ENCODE data around the gene PLXDC2. TPM values are rescaled to one million over a fixed set of nuclear protein-coding genes. Genes with fewer than 3 reads are reported as not detected.

The PLXDC2 gene
- total RNA-seq, 2 donors from 2014 or later: not detected

DNA sequence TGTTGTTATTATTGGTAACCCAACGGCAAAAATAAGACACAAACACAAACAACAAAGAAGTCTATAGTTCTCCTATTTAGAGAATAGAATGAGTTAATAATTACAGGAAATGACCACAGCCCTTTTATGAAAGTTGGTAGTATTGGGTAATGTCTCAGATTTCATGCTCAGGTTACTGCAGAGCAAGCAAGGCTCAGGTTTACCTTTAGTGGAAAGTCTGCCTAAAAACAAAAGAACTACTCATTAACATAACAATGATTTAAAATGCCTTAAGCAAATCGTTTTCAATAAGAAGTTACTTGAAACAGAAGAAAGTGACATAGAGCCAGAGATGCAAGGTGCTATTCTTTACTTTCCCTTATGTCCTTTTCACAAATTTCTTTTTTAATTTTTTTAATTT lies 441.2 kb downstream of the PLXDC2 start:
- H3K4me1 Mint-ChIP-seq: no peaks in the 10 kb centered on the region
- no peak for ATAC-seq (replicated peaks)
- no peaks in the 10 kb centered on the region for H3K36me3 Mint-ChIP-seq (ENCODE audit: low read depth)
- no peak overlapping the region for H3K4me3 Mint-ChIP-seq
- H3K27ac Mint-ChIP-seq: no peak overlapping the region
- H3K9me3 Mint-ChIP-seq: peaks cover 11% of the 10 kb centered on the region
- no peaks in the 10 kb centered on the region for H3K27me3 Mint-ChIP-seq

DNA sequence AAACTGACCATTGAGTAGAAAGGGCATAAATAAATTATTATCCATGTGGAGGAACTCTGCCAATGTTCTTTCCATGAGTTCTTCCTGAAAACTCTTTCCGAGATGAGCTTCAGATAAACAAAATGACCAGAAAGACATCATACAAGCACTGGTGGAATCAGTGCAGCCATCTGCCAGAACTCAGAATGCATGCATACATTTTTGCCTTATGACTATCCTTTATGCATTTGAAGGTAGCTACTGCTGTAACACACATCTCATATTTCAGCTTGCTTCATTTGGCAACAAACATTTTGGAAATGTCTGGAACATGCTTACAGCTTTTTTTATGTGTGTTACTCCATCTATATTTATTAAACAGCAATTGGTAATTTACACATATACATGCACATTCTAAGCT lies 448.9 kb downstream of the PLXDC2 start:
- Mint-ChIP-seq H3K27me3 (no peaks in the 10 kb centered on the region), H3K4me1 (no peaks in the 10 kb centered on the region), H3K4me3 (no peak overlapping the region), H3K36me3 (ENCODE audit: low read depth) (no peaks in the 10 kb centered on the region), H3K9me3 (peaks cover 32% of the 10 kb centered on the region), H3K27ac (no peak overlapping the region)
- ATAC-seq (replicated peaks): no peak

DNA sequence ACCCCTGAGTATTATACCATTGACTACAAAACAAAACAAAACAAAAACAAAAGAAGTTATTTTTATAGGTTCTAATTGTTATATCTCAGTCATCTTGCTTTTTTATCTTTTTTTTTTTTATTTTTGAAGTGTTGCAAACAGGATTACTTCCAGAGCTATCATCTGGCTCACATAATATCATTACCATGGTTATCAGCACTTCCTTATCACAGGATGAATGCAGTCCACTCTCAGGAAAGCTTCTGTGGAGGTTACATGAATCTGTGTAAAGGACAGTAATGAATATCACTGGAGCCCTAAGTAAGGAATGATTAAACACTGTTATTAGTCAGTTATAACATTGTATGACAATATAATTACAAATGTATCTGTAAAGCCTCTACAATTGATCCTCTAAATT lies 451.5 kb downstream of the PLXDC2 start:
- H3K27ac Mint-ChIP-seq: no peak overlapping the region
- H3K27me3 Mint-ChIP-seq: no peaks in the 10 kb centered on the region
- H3K36me3 Mint-ChIP-seq (ENCODE audit: low read depth): no peaks in the 10 kb centered on the region
- no peak overlapping the region for H3K4me3 Mint-ChIP-seq
- peaks cover 26% of the 10 kb centered on the region for H3K9me3 Mint-ChIP-seq
- H3K4me1 Mint-ChIP-seq: no peaks in the 10 kb centered on the region
- no peak for ATAC-seq (replicated peaks)

DNA sequence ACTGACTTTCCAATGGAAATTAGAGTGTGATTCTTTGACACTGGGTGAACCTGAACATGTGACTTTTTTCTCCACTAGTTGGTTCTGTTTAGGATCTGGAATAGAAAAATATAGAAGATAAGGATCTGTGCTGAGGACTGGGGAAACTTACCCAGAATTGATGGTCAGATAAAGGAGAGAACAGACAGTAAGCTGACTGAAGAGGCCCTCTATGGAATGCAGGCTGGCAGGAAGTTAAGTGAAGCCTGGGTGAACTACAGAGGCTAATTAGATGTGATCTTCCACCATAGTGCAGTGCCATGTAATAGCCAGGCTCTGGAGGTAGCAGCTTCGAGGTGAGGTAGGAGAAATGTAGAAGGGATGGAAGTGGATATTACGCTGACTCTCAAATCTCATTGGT lies 455.3 kb downstream of the PLXDC2 start:
- Mint-ChIP-seq H3K4me1 (no peaks in the 10 kb centered on the region), H3K36me3 (ENCODE audit: low read depth) (no peaks in the 10 kb centered on the region), H3K27ac (no peak overlapping the region), H3K9me3 (peaks cover 16% of the 10 kb centered on the region), H3K4me3 (no peak overlapping the region), H3K27me3 (no peaks in the 10 kb centered on the region)
- ATAC-seq (replicated peaks): no peak

DNA sequence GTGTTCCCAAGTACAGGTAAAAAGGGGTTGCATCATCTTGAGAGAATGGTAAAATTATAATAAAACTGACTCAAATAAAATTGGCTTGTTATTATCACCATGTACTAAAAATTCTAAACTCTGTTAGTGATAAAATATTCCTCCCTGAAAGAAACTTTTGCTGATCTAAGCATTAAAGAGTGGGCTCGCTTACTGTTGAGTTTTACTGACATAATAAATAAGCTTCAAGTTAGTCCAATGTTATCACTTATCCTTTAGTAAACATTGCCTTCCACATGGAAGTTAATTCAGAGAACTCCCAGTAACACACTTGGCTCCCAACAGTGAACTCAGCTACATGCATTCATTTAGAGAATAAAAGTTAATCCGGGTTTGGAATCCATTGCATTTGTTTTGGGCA lies 456.4 kb downstream of the PLXDC2 start:
- no peak for ATAC-seq (replicated peaks)
- Mint-ChIP-seq H3K4me3 (no peak overlapping the region), H3K27ac (no peak overlapping the region), H3K9me3 (peaks cover 16% of the 10 kb centered on the region), H3K4me1 (no peaks in the 10 kb centered on the region), H3K27me3 (no peaks in the 10 kb centered on the region), H3K36me3 (ENCODE audit: low read depth) (no peaks in the 10 kb centered on the region)

DNA sequence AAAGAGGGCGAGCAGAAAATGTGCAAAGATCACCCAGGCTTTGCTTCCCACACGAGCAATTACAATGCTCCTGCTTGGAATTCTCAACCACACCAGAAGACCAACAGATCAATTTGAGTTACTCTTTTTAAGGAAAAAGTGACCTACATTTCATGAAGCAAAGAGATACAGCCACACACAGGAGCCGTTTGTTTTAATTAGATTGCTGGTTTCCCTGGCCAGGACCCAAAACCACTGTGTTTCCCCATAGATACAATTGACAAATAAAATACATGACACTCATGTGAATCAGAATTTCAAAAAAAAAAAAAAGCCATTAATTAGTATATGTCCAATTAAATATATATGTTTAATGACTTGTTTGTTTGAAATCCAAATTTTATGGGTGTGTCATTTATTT lies 458.3 kb downstream of the PLXDC2 start:
- no peak overlapping the region for H3K4me3 Mint-ChIP-seq
- no peaks in the 10 kb centered on the region for H3K36me3 Mint-ChIP-seq (ENCODE audit: low read depth)
- H3K27ac Mint-ChIP-seq: no peak overlapping the region
- no peak for ATAC-seq (replicated peaks)
- no peaks in the 10 kb centered on the region for H3K4me1 Mint-ChIP-seq
- H3K27me3 Mint-ChIP-seq: no peaks in the 10 kb centered on the region
- H3K9me3 Mint-ChIP-seq: peaks cover 19% of the 10 kb centered on the region

DNA sequence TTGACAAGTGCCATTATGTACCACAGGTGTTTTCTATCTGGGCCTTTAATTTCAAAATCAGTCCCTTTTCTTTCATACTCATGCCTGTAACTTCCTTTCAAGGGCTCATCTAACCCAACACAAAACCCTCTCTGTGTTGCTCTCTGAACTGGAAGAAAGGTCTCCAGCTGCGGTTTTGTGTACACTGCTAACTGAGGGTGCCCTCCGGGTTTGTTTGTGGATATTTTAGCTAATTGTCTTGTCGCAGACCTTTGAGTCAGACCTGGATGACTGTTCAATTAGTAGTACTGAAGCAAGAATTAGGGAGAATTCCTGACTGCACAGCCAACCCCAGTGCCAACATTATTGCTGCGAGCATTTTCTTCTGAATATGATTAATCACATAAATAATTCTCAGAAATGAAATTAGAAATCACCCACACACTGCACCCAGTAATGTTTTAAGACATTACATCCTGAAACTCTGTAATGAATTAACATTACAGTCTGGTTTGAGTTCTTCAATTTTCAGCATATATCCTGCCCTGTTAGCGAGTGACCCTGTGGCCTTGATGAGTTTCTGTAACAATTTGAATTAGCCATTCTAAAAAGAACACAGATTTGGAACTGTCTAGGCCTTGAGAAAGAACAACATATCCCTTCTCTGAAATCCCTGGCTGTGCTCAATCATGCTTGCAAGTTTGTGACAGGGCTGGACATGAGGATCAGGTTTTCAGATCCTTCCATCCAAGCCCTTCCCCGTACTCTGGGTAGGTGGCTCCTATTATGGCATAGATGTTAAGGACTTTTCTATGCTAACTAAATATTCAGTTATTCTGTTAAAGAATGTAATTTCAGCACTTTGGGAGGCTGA lies 460.1 kb downstream of the PLXDC2 start:
- no peaks in the 10 kb centered on the region for H3K4me1 Mint-ChIP-seq
- no peak overlapping the region for H3K27ac Mint-ChIP-seq
- no peaks in the 10 kb centered on the region for H3K36me3 Mint-ChIP-seq (ENCODE audit: low read depth)
- H3K27me3 Mint-ChIP-seq: no peaks in the 10 kb centered on the region
- peaks cover 11% of the 10 kb centered on the region for H3K9me3 Mint-ChIP-seq
- no peak for ATAC-seq (replicated peaks)
- H3K4me3 Mint-ChIP-seq: no peak overlapping the region

DNA sequence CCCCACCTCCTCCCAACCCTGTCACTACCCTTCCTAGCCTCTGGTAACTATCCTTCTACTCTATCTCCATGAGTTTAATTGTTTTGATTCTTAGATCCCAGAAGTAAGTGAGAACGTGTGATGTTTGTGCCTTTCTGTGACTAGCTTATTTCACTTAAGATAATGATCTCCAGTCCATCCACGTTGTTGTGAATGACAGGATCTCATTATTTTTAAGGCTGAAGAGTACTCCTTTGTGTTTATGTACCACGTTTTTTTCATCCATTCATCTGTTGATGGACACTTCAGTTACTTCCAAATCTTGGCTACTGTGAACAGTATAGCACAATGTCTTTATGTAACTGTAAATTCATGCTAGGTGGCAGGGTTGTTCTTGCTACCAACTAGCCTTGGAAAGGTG lies 461.6 kb downstream of the PLXDC2 start:
- peaks cover 8% of the 10 kb centered on the region for H3K9me3 Mint-ChIP-seq
- no peak overlapping the region for H3K27ac Mint-ChIP-seq
- no peaks in the 10 kb centered on the region for H3K4me1 Mint-ChIP-seq
- H3K27me3 Mint-ChIP-seq: no peaks in the 10 kb centered on the region
- H3K36me3 Mint-ChIP-seq (ENCODE audit: low read depth): no peaks in the 10 kb centered on the region
- ATAC-seq (replicated peaks): no peak
- H3K4me3 Mint-ChIP-seq: no peak overlapping the region

DNA sequence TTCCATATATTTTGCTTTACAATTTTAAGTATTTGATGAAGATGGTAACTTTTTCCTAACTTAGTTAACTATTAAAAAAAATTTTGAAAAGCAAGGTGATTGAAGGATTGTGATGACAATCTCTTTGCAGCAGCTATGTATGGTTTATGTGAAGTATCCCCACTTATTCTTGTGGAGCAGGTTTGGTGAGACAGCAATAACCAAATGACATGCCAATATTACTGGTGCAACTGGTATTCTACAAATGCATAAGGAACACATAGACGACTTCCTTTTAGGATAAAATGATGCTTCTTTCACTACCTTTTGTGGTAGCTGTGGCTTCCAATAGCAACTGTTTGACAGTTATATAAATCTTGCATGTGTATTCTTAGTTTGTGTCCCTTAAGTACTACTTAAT lies 465.3 kb downstream of the PLXDC2 start:
- H3K36me3 Mint-ChIP-seq (ENCODE audit: low read depth): no peaks in the 10 kb centered on the region
- H3K27ac Mint-ChIP-seq: no peak overlapping the region
- H3K4me3 Mint-ChIP-seq: no peak overlapping the region
- no peaks in the 10 kb centered on the region for H3K27me3 Mint-ChIP-seq
- ATAC-seq (replicated peaks): no peak
- no peaks in the 10 kb centered on the region for H3K4me1 Mint-ChIP-seq
- peaks cover 3% of the 10 kb centered on the region for H3K9me3 Mint-ChIP-seq

DNA sequence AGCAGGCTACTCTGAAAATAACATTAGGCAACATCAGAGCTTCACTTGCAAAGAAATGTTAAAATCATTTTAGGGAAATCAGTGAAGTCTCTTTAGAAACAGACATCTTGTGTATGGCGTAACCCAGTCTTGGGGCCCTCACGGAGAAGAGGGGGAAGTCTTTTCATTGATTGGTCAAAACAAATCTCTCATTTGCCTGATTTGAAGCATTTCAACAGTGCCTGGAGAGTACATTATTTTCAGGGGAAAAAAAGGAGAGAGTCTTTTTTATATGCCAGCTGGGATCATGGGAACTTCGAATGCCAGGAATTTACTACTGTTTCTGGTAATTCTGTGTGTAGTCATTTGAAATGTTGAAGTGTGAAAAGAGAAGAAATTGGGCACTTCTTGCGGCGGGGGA lies 471.4 kb downstream of the PLXDC2 start:
- H3K27me3 Mint-ChIP-seq: no peaks in the 10 kb centered on the region
- no peak overlapping the region for H3K27ac Mint-ChIP-seq
- H3K4me3 Mint-ChIP-seq: no peak overlapping the region
- H3K36me3 Mint-ChIP-seq (ENCODE audit: low read depth): no peaks in the 10 kb centered on the region
- no peaks in the 10 kb centered on the region for H3K4me1 Mint-ChIP-seq
- H3K9me3 Mint-ChIP-seq: peaks cover 19% of the 10 kb centered on the region
- ATAC-seq (replicated peaks): no peak

DNA sequence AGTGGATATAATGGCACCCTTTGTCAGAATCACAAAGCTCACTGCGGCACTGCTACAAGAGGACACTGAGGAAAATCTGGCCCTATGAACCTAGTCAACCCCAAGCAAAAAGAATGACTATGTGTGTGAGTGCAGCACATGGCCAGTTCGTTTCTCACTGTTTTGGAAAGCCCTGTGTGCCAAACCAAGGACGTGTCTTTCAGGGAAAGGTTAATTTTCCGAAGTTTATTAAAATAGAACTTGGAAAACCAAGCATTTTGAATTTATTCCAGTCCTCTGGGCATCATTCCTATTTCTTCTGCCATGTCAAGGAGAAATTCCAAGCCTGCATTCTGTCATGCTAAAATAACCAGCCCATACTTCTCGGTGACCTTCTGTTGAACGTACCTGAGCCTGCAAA lies 471.8 kb downstream of the PLXDC2 start:
- no peak overlapping the region for H3K4me3 Mint-ChIP-seq
- H3K4me1 Mint-ChIP-seq: no peaks in the 10 kb centered on the region
- H3K27me3 Mint-ChIP-seq: no peaks in the 10 kb centered on the region
- no peak for ATAC-seq (replicated peaks)
- no peak overlapping the region for H3K27ac Mint-ChIP-seq
- peaks cover 19% of the 10 kb centered on the region for H3K9me3 Mint-ChIP-seq
- no peaks in the 10 kb centered on the region for H3K36me3 Mint-ChIP-seq (ENCODE audit: low read depth)

DNA sequence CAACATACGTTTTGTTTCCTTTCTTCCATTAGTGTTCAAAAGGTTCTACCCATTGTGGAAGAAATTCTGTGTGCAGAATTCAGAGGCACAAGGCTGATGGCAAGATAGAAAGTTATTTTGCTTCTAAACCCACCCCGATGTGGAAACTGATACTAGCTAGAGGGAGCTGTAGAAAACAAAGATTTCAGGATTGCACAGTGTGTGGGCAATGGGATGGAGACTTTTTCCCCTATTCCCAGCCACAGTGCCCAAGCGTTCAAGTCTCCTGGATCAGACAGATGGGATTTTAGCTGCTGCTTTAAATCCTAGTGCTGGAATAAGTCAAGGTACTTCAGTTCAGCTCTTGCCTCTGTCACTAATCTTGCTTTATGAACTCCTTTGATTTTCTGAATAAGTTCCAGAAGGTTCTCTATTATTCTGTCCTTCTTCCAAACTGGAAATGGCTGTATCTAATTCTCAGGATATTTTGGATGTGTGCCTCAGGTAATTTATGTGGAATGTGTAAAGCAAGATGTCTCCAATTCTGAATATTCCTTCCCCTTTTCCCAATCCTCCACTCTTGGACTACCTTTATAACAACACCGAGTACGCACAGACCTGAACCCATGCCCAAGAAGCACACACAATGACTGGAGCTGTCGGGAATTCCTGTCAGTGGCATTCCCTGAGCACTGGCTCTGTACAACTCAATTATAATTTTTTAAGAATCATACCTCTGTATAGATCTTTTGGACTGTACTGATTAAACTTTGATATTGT lies 473.0 kb downstream of the PLXDC2 start:
- H3K4me3 Mint-ChIP-seq: no peak overlapping the region
- H3K27me3 Mint-ChIP-seq: no peaks in the 10 kb centered on the region
- no peaks in the 10 kb centered on the region for H3K36me3 Mint-ChIP-seq (ENCODE audit: low read depth)
- H3K4me1 Mint-ChIP-seq: no peaks in the 10 kb centered on the region
- H3K27ac Mint-ChIP-seq: no peak overlapping the region
- H3K9me3 Mint-ChIP-seq: peaks cover 19% of the 10 kb centered on the region
- ATAC-seq (replicated peaks): no peak

DNA sequence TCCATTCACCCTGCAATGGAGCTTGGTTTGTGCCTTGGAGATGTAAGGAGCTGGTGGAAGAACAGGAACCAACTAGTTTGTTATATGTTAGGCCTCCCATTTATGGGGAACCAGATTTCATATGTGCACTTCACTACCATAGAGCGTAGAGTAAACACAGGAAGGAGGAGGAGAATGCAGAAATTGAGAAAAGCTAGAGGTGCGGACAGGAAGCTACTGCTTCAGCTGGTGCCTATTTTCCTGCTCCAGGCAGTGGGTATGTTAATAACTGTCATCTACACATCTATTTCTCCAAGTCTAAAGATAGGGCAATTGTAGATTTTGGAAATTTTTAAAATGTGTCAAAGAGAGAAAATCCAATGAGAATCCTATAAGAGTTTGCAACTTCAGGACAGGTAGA lies 482.2 kb downstream of the PLXDC2 start:
- H3K27ac Mint-ChIP-seq: no peak overlapping the region

DNA sequence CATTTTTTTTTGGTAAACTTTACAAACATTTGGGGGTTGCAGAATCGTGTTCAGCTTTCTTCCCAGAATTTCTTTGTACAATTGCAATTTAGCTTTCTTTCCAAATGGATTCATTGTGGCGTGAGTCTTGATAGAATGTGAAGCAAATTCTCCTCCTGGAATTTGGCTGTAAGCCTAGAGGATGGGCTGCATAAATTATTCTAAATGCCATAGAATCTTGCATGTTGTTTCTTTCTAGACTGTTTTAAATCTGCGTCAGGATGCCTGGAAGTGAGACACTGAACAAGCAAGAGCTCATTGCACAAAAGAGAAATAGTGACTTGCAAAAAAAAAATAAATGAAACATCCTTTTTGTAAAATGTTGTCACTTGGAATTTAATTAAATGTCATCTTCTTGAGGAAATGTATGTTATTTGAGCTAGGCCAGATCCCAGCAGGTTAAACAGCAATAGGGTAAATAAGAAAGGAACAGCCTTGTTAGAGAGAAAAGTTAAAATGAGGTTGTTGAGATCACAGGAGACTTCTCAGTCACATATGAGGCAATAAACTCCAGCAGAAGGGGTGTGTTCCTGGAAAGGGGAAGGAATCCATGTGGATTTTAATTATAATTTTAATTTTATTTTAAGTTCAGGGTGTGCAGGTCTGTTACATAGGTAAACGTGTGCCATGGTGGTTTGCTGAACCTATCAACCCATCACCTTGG lies 483.0 kb downstream of the PLXDC2 start:
- H3K4me3 Mint-ChIP-seq: no peak overlapping the region

More for the DNA sequence above, 482.2 kb downstream of the PLXDC2 start:
- ATAC-seq (replicated peaks): no peak
- Mint-ChIP-seq H3K4me3 (no peak overlapping the region), H3K9me3 (peaks cover 11% of the 10 kb centered on the region), H3K27me3 (no peaks in the 10 kb centered on the region), H3K36me3 (ENCODE audit: low read depth) (no peaks in the 10 kb centered on the region), H3K4me1 (no peaks in the 10 kb centered on the region)

DNA sequence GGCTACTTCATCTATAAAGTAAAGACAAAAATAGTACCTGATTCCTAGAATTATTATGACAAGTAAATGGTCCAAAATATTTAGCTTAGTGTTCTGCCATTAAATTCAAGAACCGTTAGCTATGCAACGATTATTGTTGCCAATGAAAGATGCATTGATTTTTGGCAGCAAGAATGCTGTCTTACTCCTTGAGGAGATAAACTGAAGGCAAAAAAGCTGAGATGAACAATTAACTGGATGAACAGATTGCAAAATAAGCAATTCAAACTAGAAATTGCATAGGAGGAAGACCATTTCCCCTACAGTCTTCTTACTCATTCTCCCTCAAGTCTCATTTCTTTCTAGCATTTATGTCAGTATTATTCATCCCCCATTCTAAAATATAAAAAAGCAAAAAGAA lies 484.5 kb downstream of the PLXDC2 start:
- no peak for ATAC-seq (replicated peaks)
- H3K9me3 Mint-ChIP-seq: peaks cover 19% of the 10 kb centered on the region
- no peaks in the 10 kb centered on the region for H3K4me1 Mint-ChIP-seq

More for the DNA sequence above, 483.0 kb downstream of the PLXDC2 start:
- Mint-ChIP-seq H3K4me1 (no peaks in the 10 kb centered on the region), H3K36me3 (ENCODE audit: low read depth) (no peaks in the 10 kb centered on the region), H3K27me3 (no peaks in the 10 kb centered on the region), H3K27ac (no peak overlapping the region), H3K9me3 (peaks cover 11% of the 10 kb centered on the region)
- no peak for ATAC-seq (replicated peaks)

More for the DNA sequence above, 484.5 kb downstream of the PLXDC2 start:
- no peaks in the 10 kb centered on the region for H3K36me3 Mint-ChIP-seq (ENCODE audit: low read depth)
- H3K27me3 Mint-ChIP-seq: no peaks in the 10 kb centered on the region
- no peak overlapping the region for H3K4me3 Mint-ChIP-seq
- H3K27ac Mint-ChIP-seq: no peak overlapping the region
